ENCODE data around the gene KIF26B. TPM values are rescaled to one million over a fixed set of nuclear protein-coding genes. Genes with fewer than 3 reads are reported as not detected.

Gene KIF26B
- polyA plus RNA-seq, 1 of the 3 experiments (the other 2 are of a cell fraction): 2.6 TPM

- Histone ChIP-seq H4K20me1 (ENCODE audit: insufficient read depth) (no peaks in the 10 kb centered on the region), H3K9ac (no peak overlapping the region), H3K9me2 (no peaks in the 10 kb centered on the region), H3K4me3 (ENCODE audit: low read depth in 2 of 2, low read length in 1 of 2) (no peak overlapping the region), H2AFZ (ENCODE audit: low read depth) (no peak overlapping the region), H3K36me3 (replicated peaks in 1 of 2; ENCODE audit: control insufficient read depth in 1 of 2, insufficient read depth in 2 of 2, low read length in 1 of 2) (peaks cover 0 to 59% of the 10 kb centered on the region in 2 experiments), H3F3A (replicated peaks; ENCODE audit: insufficient read depth) (no peaks in the 10 kb centered on the region), H3K4me2 (no peak overlapping the region), H3K9me3 (no peaks in the 10 kb centered on the region), H3K27ac (ENCODE audit: low read depth in 2 of 2, low read length in 1 of 2) (peak overlapping the region in 1 of 2 experiments; percentile 60; a peak in 1 of 4 replicates), H3K27me3 (ENCODE audit: insufficient read depth) (no peaks in the 10 kb centered on the region), H3K79me2 (ENCODE audit: insufficient read depth) (no peaks in the 10 kb centered on the region), H3K4me1 (ENCODE audit: control insufficient read depth in 1 of 2, insufficient read depth in 2 of 2, low read depth in 1 of 2, low read length in 1 of 2) (peaks cover 0 to 29% of the 10 kb centered on the region in 2 experiments; a peak in 1 of 4 replicates)
- no peak for DNase-seq
- POLR2A ChIA-PET: no interaction called here
- no peak for TF ChIP-seq MXI1 (IDR thresholded peaks at IDR 0.05; ENCODE audit: low read depth, low read length)
- no peak for TF ChIP-seq EP300 (IDR thresholded peaks at IDR 0.05; ENCODE audit: borderline replicate concordance in 1 of 2, low read depth in 1 of 2, low read length in 1 of 2)
- TF ChIP-seq MEF2A (IDR thresholded peaks at IDR 0.05; ENCODE audit: borderline replicate concordance, low read depth): no peak
- TF ChIP-seq JUND (IDR thresholded peaks at IDR 0.05): no peak
- TF ChIP-seq, protein P1, sequence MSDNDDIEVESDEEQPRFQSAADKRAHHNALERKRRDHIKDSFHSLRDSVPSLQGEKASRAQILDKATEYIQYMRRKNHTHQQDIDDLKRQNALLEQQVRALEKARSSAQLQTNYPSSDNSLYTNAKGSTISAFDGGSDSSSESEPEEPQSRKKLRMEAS (IDR thresholded peaks at IDR 0.05; ENCODE audit: low read depth): no peak
- no peak for TF ChIP-seq USF1 (IDR thresholded peaks at IDR 0.05; ENCODE audit: borderline replicate concordance, low read depth)
- TF ChIP-seq RAD21 (IDR thresholded peaks at IDR 0.05; ENCODE audit: low read length): no peak
- no peak for TF ChIP-seq USF2 (IDR thresholded peaks at IDR 0.05; ENCODE audit: borderline replicate concordance, low read depth, low read length)
- CTCF ChIA-PET: no interaction called here
- WGBS (ENCODE audit: low lambda C conversion rate): 97% methylated on average over 3 of the region's 3 CpGs
Measured at GRCh38 chr1:245691897-245692296, 537.1 kb downstream of the KIF26B start.

GRCh38 chr1:245692318-245692717, 537.5 kb downstream of the KIF26B start:
- no peak for TF ChIP-seq MEF2A (IDR thresholded peaks at IDR 0.05; ENCODE audit: borderline replicate concordance, low read depth)
- TF ChIP-seq ELF1 (IDR thresholded peaks at IDR 0.05): no peak
- TF ChIP-seq FOSL2 (IDR thresholded peaks at IDR 0.05; ENCODE audit: borderline replicate concordance, low read depth): no peak
- no peak for TF ChIP-seq FOXM1 (IDR thresholded peaks at IDR 0.05; ENCODE audit: low read depth)
- no peak for TF ChIP-seq YY1 (IDR thresholded peaks at IDR 0.05; ENCODE audit: low read depth)
- TF ChIP-seq CHD2 (IDR thresholded peaks at IDR 0.05; ENCODE audit: low read length, partially characterized antibody): no peak
- no peak for TF ChIP-seq JUND (IDR thresholded peaks at IDR 0.05)
- no peak for TF ChIP-seq ZBTB33 (IDR thresholded peaks at IDR 0.05; ENCODE audit: borderline replicate concordance, low read depth)
- TF ChIP-seq GATA2 (CRISPR knock-in tag; IDR thresholded peaks at IDR 0.05): no peak
- TF ChIP-seq USF1 (IDR thresholded peaks at IDR 0.05; ENCODE audit: borderline replicate concordance, low read depth): no peak
- TF ChIP-seq EP300 (IDR thresholded peaks at IDR 0.05; ENCODE audit: borderline replicate concordance in 1 of 2, low read depth in 1 of 2, low read length in 1 of 2): no peak
- TF ChIP-seq FOXJ3 (CRISPR knock-in tag; IDR thresholded peaks at IDR 0.05): no peak
- no peak for TF ChIP-seq MXI1 (IDR thresholded peaks at IDR 0.05; ENCODE audit: low read depth, low read length)
- TF ChIP-seq RCOR1 (IDR thresholded peaks at IDR 0.05; ENCODE audit: low read length): no peak
- no peak for TF ChIP-seq CTCF (IDR thresholded peaks at IDR 0.05)
- no peak for TF ChIP-seq NRF1 (IDR thresholded peaks at IDR 0.05; ENCODE audit: low read depth, low read length)
- H3K9me3 ChIP-seq: no peaks in the 10 kb centered on the region
- peaks cover 0 to 29% of the 10 kb centered on the region in 2 experiments; a peak in 1 of 4 replicates for H3K4me1 ChIP-seq (ENCODE audit: control insufficient read depth in 1 of 2, insufficient read depth in 2 of 2, low read depth in 1 of 2, low read length in 1 of 2)
- ChIA-PET CTCF (interaction anchor here (0.8 kb wide), 1 partner anchor 9 kb away, joined by 3 read pairs; no protein-coding TSS in a partner anchor), POLR2A (no interaction called here)
- no peak overlapping the region for H3K4me3 ChIP-seq (ENCODE audit: low read depth in 2 of 2, low read length in 1 of 2)
- H3K4me2 ChIP-seq: no peak overlapping the region
- H3K27ac ChIP-seq (ENCODE audit: low read depth in 2 of 2, low read length in 1 of 2): peak overlapping the region in 1 of 2 experiments; percentile 60; a peak in 1 of 4 replicates
- H3K9me2 ChIP-seq: no peaks in the 10 kb centered on the region
- no peak overlapping the region for H3K9ac ChIP-seq
- no peaks in the 10 kb centered on the region for H3K27me3 ChIP-seq (ENCODE audit: insufficient read depth)
- H3K36me3 ChIP-seq (replicated peaks in 1 of 2; ENCODE audit: control insufficient read depth in 1 of 2, insufficient read depth in 2 of 2, low read length in 1 of 2): peaks cover 0 to 55% of the 10 kb centered on the region in 2 experiments
- H3K79me2 ChIP-seq (ENCODE audit: insufficient read depth): no peaks in the 10 kb centered on the region
- no peak for DNase-seq
- 92% methylated on average over 12 of the region's 12 CpGs for WGBS (ENCODE audit: low lambda C conversion rate)
- no peaks in the 10 kb centered on the region for H4K20me1 ChIP-seq (ENCODE audit: insufficient read depth)
- no peak overlapping the region for H2AFZ ChIP-seq (ENCODE audit: low read depth)
- no peaks in the 10 kb centered on the region for H3F3A ChIP-seq (replicated peaks; ENCODE audit: insufficient read depth)

Measured in SK-N-SH (cell line).